Smooth muscle cell of the coronary artery (primary cell): ENCODE measurements around the gene PNPLA6. TPM values are rescaled to one million over a fixed set of nuclear protein-coding genes. Genes with fewer than 3 reads are reported as not detected.

Experiments
- total RNA-seq: library from RNA; depleted of rRNA; stranded (reverse); fragments of >200 nt; gene quantifications from 2 replicates; pipeline ENCODE4 v1.2.3, GENCODE V29; 2014; ENCODE audit warnings: low replicate concordance

Gene PNPLA6
- 51.8 and 111 TPM in 2 replicates for total RNA-seq

GRCh38 chr19:7535047-7535997 lies at the start of gene PNPLA6:
TSS of gene PNPLA6 (plus strand) at chr19:7535717. CDS start at chr19:7535789, 72 bp downstream.

GRCh38 chr19:7488736-7489353 lies 46.7 kb upstream of the PNPLA6 start, which contains the start of gene PEX11G:
TSS of gene PEX11G (minus strand) at chr19:7489035. CDS start at chr19:7489010, 25 bp downstream.

GRCh38 chr19:7515645-7516151 lies 19.8 kb upstream of the PNPLA6 start, which contains the start of gene ZNF358:
TSS of gene ZNF358 (plus strand) at chr19:7516103. CDS start at chr19:7519243, 3,140 bp downstream.

GRCh38 chr19:7522072-7522922 lies 13.2 kb upstream of the PNPLA6 start, which contains the start of gene MCOLN1:
TSS of gene MCOLN1 (plus strand) at chr19:7522624. CDS start at chr19:7522751, 127 bp downstream.

GRCh38 chr19:7595466-7596133 lies 60.1 kb downstream of the PNPLA6 start, which contains the start of gene CAMSAP3:
TSS of gene CAMSAP3 (plus strand) at chr19:7595863. CDS start at chr19:7596003, 140 bp downstream.

Other genes with a start within 250 kb of the PNPLA6 start
- 19.9 and 72.5 TPM in 2 replicates for gene INSR, start 241.3 kb upstream of the PNPLA6 start, total RNA-seq
- 20.4 and 24.7 TPM in 2 replicates for gene ARHGEF18, start 186.8 kb upstream of the PNPLA6 start, total RNA-seq
- gene PEX11G, start 46.7 kb upstream of the PNPLA6 start, total RNA-seq: 1.5 and 2.9 TPM in 2 replicates
- gene ZNF358, start 19.6 kb upstream of the PNPLA6 start, total RNA-seq: 3.9 and 10.6 TPM in 2 replicates
- gene MCOLN1, start 13.1 kb upstream of the PNPLA6 start, total RNA-seq: 4.5 and 15.9 TPM in 2 replicates
- under 0.01 TPM in 1 of 2 replicates, not detected in the other for gene CAMSAP3, start 60.1 kb downstream of the PNPLA6 start, total RNA-seq
- 23.5 and 24.5 TPM in 2 replicates for gene XAB2, start 93.8 kb downstream of the PNPLA6 start, total RNA-seq
- gene PET100, start 94.1 kb downstream of the PNPLA6 start, total RNA-seq: 35.3 and 48.3 TPM in 2 replicates
- gene PCP2, start 98.0 kb downstream of the PNPLA6 start, total RNA-seq: not detected in 2 replicates
- gene STXBP2, start 101.4 kb downstream of the PNPLA6 start, total RNA-seq: 17.8 and 37.1 TPM in 2 replicates
- gene RETN, start 133.3 kb downstream of the PNPLA6 start, total RNA-seq: not detected in 2 replicates
- gene MCEMP1, start 141.4 kb downstream of the PNPLA6 start, total RNA-seq: not detected in 2 replicates
- 164 and 360 TPM in 2 replicates for gene TRAPPC5, start 145.1 kb downstream of the PNPLA6 start, total RNA-seq
- not detected in 2 replicates for gene FCER2, start 166.4 kb downstream of the PNPLA6 start, total RNA-seq
- gene CLEC4G, start 196.4 kb downstream of the PNPLA6 start, total RNA-seq: not detected in 2 replicates
- gene CD209, start 211.8 kb downstream of the PNPLA6 start, total RNA-seq: not detected in 2 replicates
- gene CLEC4M, start 227.5 kb downstream of the PNPLA6 start, total RNA-seq: not detected in 2 replicates